HG03139 (cell line): Measurements from ENCODE around the gene C16orf92.
"Not testable (repeated sequence)": the region's sequence is repeated elsewhere in the genome, so short reads cannot be mapped to it uniquely, and the experiment has no call there.

Experiments
- ATAC-seq: cut with Tn5 transposase; IDR thresholded peaks from one replicate; pipeline ENCODE4 v1.9.1; 2021; ENCODE audit not compliant: unreplicated experiment

C16orf92 gene

GRCh38 chr16:30024451-30024850 lies 1.5 kb downstream of the C16orf92 start:
- no peak for ATAC-seq

- no peak for ATAC-seq
Observed at GRCh38 chr16:30025156-30025555, 2.2 kb downstream of the C16orf92 start.

- no peak for ATAC-seq
Observed at GRCh38 chr16:30025574-30025973, 2.6 kb downstream of the C16orf92 start.

- ATAC-seq, result no peak
Observed at GRCh38 chr16:30026449-30026848, 3.5 kb downstream of the C16orf92 start.

GRCh38 chr16:30027588-30028437 lies 4.8 kb downstream of the C16orf92 start:
- ATAC-seq, result no peak

- ATAC-seq, result no peak
Observed at GRCh38 chr16:30028438-30029076, 5.6 kb downstream of the C16orf92 start.

GRCh38 chr16:30030011-30030685 lies 7.2 kb downstream of the C16orf92 start:
- no peak for ATAC-seq

GRCh38 chr16:30030841-30031413 lies 7.9 kb downstream of the C16orf92 start, which contains the start of gene TLCD3B:
TLCD3B (minus strand) TSS chr16:30031271; CDS start chr16:30030527, 744 bp downstream.
- ATAC-seq, result no peak

- no peak for ATAC-seq
Observed at GRCh38 chr16:30031477-30031918, 8.5 kb downstream of the C16orf92 start.

GRCh38 chr16:30032083-30032819 lies 9.3 kb downstream of the C16orf92 start:
- no peak for ATAC-seq

- ATAC-seq, result no peak
Observed at GRCh38 chr16:30033270-30033669, 10.3 kb downstream of the C16orf92 start.

- no peak for ATAC-seq
Observed at GRCh38 chr16:30040221-30040620, 17.2 kb downstream of the C16orf92 start.

GRCh38 chr16:30040690-30041089 lies 17.7 kb downstream of the C16orf92 start:
- ATAC-seq, result not testable (repeated sequence)

GRCh38 chr16:30041841-30042240 lies 18.8 kb downstream of the C16orf92 start:
- no peak for ATAC-seq

- ATAC-seq, result no peak
Observed at GRCh38 chr16:30046178-30046577, 23.2 kb downstream of the C16orf92 start.

- no peak for ATAC-seq
Observed at GRCh38 chr16:30046588-30046987, 23.6 kb downstream of the C16orf92 start.

- no peak for ATAC-seq
Observed at GRCh38 chr16:30049871-30050270, 26.9 kb downstream of the C16orf92 start.

GRCh38 chr16:30051518-30051917 lies 28.5 kb downstream of the C16orf92 start:
- no peak for ATAC-seq

GRCh38 chr16:30052671-30053372 lies 29.8 kb downstream of the C16orf92 start:
- peak; percentile 45 for ATAC-seq
